GM11168 (cell line): ENCODE measurements around the gene MEX3D.

Experiments used
- in situ Hi-C: fragments of 300-500 bp; cut with MboI; formaldehyde crosslinking; loops from one replicate; pipeline ENCODE4 v1.12.0; 2022; ENCODE audit warnings: low sequenced_read_pairs; ENCODE audit not compliant: unreplicated experiment

The MEX3D gene

DNA sequence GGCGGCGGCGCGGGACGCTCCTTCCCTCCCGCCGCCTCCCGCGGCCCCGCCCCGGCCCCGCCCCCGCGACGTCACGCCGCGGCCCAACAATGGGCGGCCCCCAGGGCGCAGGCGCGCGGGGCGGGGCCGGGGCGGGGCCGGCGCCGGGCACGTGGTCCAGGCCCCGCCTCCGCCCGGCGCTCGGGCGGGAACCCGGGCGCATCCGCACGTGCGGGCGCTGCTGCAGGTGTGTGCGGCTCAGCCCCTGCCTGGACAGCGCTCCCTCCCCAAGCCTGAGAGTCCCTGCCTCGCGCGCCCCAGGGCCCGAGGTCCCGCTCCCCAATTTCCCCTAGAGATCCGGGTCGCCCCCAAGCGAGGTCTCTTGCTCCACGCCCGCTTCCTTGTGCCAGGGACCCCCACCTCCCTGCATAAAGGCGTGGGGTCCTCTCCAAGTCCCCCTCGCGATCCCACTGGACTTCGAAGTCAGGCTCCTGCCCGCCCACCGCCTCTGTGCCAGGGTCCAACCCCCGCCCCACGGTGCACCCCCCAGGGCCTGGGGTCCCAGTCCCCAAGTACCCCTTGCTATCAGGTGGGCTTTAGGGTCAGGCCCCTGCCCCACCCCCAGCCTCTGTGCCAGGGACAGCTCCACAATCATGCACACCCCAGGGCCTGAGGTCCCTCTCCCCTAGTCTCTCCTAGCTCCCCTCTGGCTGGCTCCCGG lies at the start of gene MEX3D:
TSS of gene MEX3D (minus strand) at position 6 of the 700 bp plus-strand sequence. CDS start 267 bp downstream, outside the sequence.
- in situ Hi-C loops: no loop called here

GRCh38 chr19:1616875-1617274 lies 48.8 kb upstream of the MEX3D start:
- in situ Hi-C loops: no loop called here

DNA sequence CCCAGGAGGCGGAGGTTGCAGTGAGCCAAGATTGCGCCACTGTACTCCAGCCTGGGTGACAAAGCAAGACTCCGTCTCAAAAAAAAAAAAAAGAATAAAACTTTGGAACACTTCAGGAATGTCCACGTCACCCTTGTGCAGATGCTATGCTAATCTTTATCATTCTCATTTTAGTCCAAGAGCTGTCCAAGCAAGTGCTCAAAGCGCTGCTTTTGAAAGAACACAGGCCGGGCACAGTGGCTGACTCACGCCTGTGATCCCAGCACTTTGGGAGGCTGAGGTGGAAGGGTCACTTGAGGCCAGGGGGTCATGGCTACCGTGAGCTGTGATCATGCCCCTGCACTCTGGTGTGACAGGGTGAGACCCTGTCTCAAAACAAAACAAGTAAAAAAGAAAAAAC lies 48.3 kb upstream of the MEX3D start:
- in situ Hi-C loops: no loop called here

DNA sequence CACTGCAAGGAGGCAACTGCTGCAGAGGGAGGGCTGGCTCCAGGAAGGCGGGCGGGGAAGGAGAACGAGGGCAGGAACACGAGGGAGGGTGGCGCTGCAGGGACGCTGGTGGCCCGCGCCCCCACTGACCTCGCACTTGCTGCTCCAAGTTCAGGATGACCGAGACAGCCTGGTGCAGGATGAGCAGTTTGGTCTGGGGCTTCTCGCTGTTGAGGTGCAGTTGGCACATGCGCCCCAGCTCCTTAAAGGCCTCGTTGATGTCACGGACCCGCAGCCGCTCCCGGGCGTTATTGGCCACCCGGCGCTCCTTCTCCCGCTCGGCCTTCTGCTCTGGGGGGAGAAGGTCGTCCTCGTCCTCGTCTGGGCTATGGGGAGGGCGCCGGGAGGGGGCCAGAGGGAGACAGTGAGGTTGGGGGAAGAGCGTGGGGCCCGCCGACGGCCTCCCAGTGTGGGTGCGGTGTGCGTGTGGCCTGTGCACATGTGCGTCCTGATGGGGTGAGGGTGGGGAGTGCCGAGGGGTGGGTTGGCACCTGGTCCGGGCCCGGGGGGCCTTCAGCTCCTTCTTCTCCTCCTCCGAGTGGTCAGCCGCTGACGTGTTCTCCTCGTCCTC lies 47.1 kb upstream of the MEX3D start:
- in situ Hi-C loops: no loop called here

- in situ Hi-C loops: no loop called here
Measured at GRCh38 chr19:1613808-1614570, 45.9 kb upstream of the MEX3D start.

- in situ Hi-C loops: no loop called here
Measured at GRCh38 chr19:1613146-1613545, 45.0 kb upstream of the MEX3D start.

DNA sequence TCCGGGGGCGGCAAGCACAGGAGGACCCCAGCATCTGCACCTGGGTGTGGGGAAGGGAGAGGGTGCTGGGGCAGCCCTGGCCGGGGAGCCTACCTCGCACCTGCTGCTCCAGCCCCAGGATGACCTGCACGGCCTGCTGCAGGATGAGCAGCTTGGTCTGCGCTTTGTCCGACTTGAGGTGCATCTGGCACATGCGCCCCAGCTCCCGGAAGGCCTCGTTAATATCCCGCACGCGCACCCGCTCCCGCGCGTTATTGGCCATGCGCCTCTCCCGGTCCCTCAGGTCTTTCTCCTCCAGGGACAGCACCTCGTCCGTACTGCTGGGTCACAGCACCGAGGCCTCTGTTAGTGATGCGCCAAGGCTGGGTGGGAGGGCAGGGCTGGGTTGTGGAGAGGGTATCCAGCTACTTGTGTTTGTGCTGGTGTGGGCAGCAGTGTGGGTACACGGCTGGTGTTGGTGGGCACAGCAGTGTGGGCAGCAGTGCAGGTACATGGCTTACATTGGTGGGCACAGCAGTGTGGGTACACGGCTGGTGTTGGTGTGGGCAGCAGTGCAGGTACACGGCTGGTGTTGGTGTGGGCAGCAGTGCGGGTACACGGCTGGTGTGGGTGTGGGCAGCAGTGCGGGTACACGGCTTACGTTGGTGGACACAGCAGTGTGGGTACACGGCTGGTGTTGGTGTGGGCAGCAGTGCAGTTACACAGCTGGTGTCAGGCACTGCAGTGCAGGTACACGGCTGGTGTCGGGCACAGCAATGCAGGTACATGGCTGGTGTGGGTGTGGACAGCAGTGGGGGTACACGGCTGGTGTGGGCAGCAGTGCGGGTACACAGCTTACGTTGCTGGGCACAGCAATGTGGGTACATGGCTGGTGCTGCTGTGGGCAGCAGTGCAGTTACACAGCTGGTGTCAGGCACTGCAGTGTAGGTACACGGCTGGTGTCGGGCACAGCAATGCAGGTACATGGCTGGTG lies 44.3 kb upstream of the MEX3D start:
- in situ Hi-C loops: no loop called here

DNA sequence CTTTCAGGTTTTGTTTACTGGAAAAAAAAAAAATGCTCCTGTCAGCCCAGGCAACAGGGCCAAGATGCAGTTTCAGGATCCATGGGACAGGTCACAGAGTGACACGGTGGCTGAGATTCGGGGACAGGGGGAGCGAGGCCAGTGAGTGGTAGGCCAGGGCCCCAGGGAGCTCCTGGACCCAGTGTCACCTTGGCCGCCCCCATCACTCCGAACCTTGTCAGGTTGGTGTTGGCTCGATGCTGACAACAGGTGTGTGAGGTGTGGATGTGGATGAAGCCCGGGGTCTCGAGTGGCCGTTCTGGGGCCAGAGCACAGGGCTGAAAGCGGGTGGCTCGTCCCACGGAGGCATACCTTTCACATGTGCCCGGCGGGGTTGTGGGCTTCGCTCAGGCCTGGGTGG lies 43.2 kb upstream of the MEX3D start:
- in situ Hi-C loops: no loop called here

DNA sequence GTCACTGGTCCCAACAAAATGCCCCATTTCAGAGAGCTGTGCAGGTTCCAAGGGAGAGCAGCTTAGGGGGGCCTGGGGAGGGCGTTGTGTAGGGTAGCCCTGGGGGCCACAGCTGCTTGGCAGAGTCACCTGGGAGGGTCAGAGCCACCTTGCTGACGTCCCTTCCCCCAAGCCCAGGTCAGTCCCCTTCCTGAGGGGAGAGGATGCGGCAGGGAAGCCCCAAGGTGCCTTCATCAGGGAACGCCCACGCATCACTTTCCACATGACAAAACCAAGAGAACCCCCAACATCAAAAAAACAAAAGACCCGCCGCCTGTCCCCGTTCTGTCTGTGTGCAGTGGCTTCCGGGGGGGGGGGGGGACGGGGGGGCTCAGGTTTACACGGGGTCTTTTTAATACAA lies 42.5 kb upstream of the MEX3D start:
- in situ Hi-C loops: no loop called here

- in situ Hi-C loops: loop anchor here (5.0 kb wide), 1 partner anchor 32 kb away; no protein-coding TSS in a partner anchor
Measured at GRCh38 chr19:1609680-1610474, 41.8 kb upstream of the MEX3D start.

DNA sequence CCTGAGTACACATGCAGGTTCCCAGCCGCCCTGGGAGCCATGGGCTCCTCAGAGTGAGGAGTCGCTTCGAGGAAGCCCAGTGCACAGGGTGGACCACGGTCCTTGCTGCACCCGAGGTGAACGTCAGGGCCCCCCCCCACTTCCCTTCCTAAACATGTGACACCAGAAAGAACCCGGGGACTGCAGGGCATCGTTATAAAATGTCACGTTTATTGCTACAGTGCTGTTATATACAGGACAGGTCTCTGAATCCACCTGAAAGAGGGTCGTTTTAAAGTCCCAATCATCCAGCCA lies 40.9 kb upstream of the MEX3D start:
- in situ Hi-C loops: loop anchor here (5.0 kb wide), 1 partner anchor 33 kb away; no protein-coding TSS in a partner anchor

DNA sequence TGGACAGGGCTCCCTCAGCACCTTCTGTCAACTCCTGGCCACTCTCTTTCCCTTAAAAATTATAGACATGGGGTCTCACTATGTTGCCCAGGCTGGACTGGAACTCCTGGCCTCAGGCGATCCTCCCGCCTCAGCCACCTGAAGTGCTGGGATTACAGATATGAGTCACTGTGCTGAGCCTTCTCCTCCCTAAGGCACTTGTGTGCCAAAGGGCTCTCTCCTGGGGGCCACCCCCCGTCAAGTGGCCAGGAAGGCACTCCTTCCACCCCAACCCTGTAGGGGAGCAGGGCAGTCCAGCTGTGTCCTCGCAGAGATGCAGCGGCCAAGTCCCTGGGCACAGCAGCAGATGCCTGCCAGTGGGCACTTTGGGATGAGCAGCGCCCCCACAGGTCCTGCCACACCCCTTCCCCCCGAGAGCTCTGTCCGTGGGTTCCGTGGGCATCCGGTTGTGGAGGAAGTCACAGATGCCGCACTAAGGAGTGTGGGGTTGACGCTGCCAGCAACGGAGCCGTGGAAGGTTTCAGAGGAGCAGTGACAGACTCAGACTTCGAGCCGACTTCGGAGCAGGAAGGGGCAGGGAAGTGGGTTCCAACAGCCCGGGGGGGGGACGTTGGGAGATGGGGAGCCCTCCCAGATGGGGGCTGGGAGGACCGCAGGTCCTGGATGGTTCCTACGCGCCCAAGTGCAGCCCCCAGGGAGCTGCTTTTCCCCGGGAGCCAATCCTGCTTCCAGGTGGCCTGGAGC lies 40.4 kb upstream of the MEX3D start:
- in situ Hi-C loops: loop anchor here (5.0 kb wide), 1 partner anchor 34 kb away; no protein-coding TSS in a partner anchor

DNA sequence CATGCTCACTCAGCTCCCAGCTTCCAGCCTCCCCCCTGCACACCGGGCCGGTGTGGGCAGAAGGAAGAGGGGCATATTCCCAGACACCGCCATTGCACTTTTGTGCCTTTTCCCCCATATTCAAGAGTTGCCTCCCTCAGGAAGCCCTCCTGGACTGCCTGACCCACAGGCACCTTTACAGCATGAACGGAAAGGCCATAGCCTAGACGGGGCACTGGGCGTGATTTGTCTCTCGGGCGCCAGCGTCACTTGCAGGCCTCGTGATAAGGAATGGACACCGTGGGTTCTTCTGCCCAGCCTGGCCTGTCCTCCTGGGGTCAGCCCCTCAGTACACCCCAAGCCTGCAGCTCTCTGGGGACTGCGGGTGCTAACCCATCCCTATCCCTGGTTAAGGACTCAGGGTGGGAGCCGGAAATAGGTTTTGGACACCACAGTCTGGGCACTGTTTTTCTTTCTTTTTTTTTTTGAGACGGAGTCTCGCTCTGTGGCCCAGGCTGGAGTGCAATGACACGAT lies 38.1 kb upstream of the MEX3D start:
- in situ Hi-C loops: loop anchor here (5.0 kb wide), 1 partner anchor 36 kb away; no protein-coding TSS in a partner anchor

GRCh38 chr19:1605236-1606137 lies 37.4 kb upstream of the MEX3D start, which contains the start of gene UQCR11:
TSS of gene UQCR11 (minus strand) at chr19:1605462. CDS start at chr19:1605409, 53 bp downstream.
- in situ Hi-C loops: loop anchor here (5.0 kb wide), 1 partner anchor 37 kb away; no protein-coding TSS in a partner anchor

GRCh38 chr19:1602091-1602707 lies 34.1 kb upstream of the MEX3D start:
- in situ Hi-C loops: no loop called here

DNA sequence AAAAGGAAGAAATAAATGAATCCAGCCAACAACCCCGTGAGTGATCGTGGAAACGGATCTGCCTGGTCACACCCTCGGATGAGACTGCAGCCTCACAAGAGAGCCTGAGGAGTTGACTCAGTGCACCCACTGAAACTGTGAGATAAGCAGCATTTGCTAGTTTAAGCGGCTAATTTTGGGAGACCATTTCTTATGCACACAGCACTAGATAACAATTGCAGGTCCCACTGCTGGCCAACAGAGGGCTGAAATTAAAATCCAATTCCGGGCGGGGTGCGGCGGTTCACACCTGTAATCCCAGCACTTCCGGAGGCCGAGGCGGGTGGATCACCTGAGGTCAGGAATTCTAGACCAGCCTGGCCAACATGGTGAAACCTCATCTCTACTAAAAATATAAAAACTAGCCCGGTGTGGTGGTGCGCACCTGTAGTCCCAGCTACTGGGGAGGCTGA lies 33.5 kb upstream of the MEX3D start:
- in situ Hi-C loops: no loop called here

DNA sequence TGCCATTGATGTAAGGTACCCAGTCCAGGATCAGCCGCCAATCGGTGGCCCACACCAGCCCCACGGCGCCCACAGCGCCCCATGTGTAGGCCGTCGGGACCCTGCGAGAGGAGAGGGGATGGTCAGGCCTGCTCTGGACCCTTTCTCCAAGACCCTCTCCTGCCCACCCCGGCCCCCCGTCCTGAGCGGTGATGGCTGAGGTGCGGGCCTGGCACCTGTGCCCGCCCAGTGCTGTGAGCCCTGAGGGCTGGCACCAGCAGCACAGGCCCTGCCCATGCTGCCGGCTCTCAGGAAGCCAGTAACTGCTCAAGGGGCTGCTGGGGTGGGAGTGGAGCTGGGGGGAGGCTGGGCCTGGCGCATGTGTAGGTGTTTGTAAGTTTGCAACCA lies 31.3 kb upstream of the MEX3D start:
- in situ Hi-C loops: no loop called here
